ENCODE results near the gene ATL1.

Gene ATL1

GRCh38 chr14:50559990-50560930, at the start of gene ATL1:
Gene ATL1 (plus strand): TSS chr14:50560145. CDS start chr14:50560266, 121 bp downstream.
- DNase-seq = peak in 55 of 56 donors; percentile 29 to 88 (median 72)

GRCh38 chr14:50510157-50510556, 49.8 kb upstream of the ATL1 start:
- DNase-seq = no peak

- DNase-seq = peak in 1 of 56 donors; percentile 28
Measured at GRCh38 chr14:50512463-50512862, 47.5 kb upstream of the ATL1 start.

GRCh38 chr14:50516091-50516490, 43.9 kb upstream of the ATL1 start:
- no peak for DNase-seq

GRCh38 chr14:50520947-50521815, 38.8 kb upstream of the ATL1 start:
- peak in 4 of 56 donors; percentile 1 to 12 (median 7) for DNase-seq

GRCh38 chr14:50521912-50522341, 38.0 kb upstream of the ATL1 start:
- no peak for DNase-seq

- no peak for DNase-seq
Measured at GRCh38 chr14:50523271-50524041, 36.5 kb upstream of the ATL1 start.

- no peak for DNase-seq
Measured at GRCh38 chr14:50524060-50524459, 35.9 kb upstream of the ATL1 start.

- DNase-seq = no peak
Measured at GRCh38 chr14:50524731-50525515, 35.0 kb upstream of the ATL1 start.

- no peak for DNase-seq
Measured at GRCh38 chr14:50528000-50528399, 31.9 kb upstream of the ATL1 start.

- no peak for DNase-seq
Measured at GRCh38 chr14:50529288-50530179, 30.4 kb upstream of the ATL1 start.

GRCh38 chr14:50530358-50530757, 29.6 kb upstream of the ATL1 start:
- DNase-seq = no peak

- no peak for DNase-seq
Measured at GRCh38 chr14:50530794-50531365, 29.1 kb upstream of the ATL1 start.

GRCh38 chr14:50531595-50532501, 28.1 kb upstream of the ATL1 start:
- peak in 40 of 56 donors; percentile 15 to 85 (median 46) for DNase-seq

GRCh38 chr14:50532502-50533240, 27.3 kb upstream of the ATL1 start, which contains the start of gene MAP4K5:
Gene MAP4K5 (minus strand): TSS chr14:50532569. CDS start chr14:50532049, 520 bp downstream.
- peak; percentile 31 to 93 (median 84) for DNase-seq

GRCh38 chr14:50533241-50533705, 26.7 kb upstream of the ATL1 start:
- DNase-seq = no peak

- peak in 6 of 56 donors; percentile 6 to 51 (median 21) for DNase-seq
Measured at GRCh38 chr14:50533806-50534205, 26.1 kb upstream of the ATL1 start.

Measured in amygdala (tissue), 56 donors.